HepG2 (cell line): ENCODE measurements around the gene UQCC5. TPM values are rescaled to one million over a fixed set of nuclear protein-coding genes. Genes with fewer than 3 reads are reported as not detected.

Experiments used
- ATAC-seq: fragments of 200-7000 bp; cut with Tn5 transposase; 3 replicates; pipeline ENCODE4 v1.9.1; 2020; ENCODE audit warnings: mild to moderate bottlenecking, moderate library complexity
- BruUV-seq: library from RNA; stranded (reverse); fragments of 400-500 nt; replicated peaks from 2 replicates; lab custom pipeline; 2021; lab: Mats Ljungman, UMichigan
- CTCF ChIA-PET: fragments of 300-600 bp; formaldehyde crosslinking; extraction: SDS; loops from one replicate; lab custom pipeline; 2021; ENCODE audit warnings: low total read pairs, inconsistent platforms, low intra/inter-chr PET ratio; lab: Yijun Ruan, JAX
- POLR2A ChIA-PET: fragments of 350-600 bp; sonication (Branson Sonifier 250); formaldehyde crosslinking; loops from one replicate; lab custom pipeline; 2020; ENCODE audit warnings: antibody characterized with exemption, inconsistent platforms; lab: Yijun Ruan, JAX
- DNase-seq: peaks from one replicate; pipeline ENCODE4 v3.0.0-alpha.2; 2015; ENCODE audit warnings: low spot score
- FAIRE-seq: peaks from 3 replicates; lab custom pipeline; 2011; peaks lifted over from hg19 to GRCh38; lab: Jason Lieb, UNC
- H2AFZ ChIP-seq: one replicate; pipeline ENCODE4 v1.6.1; 2011; ENCODE audit warnings: low read length, inconsistent platforms
- H3K27ac ChIP-seq: fragments of 300-600 bp; 3 replicates; pipeline ENCODE4 v1.8.0; 2011; ENCODE audit warnings: mixed run types, mild to moderate bottlenecking, mixed read lengths, low read length, inconsistent platforms; ENCODE audit not compliant: insufficient read depth; ENCODE audit errors: extremely low read length
- H3K27me3 ChIP-seq, 2 experiments: fragments of 200-600 bp in 1 of 2; 2 replicates in 1 of 2; 3 replicates in 1 of 2; pipeline versions ENCODE4 v1.6.0 to v1.8.0; 2011; ENCODE audit warnings: low read length in 2 of 2, mild to moderate bottlenecking in 2 of 2, moderate library complexity in 2 of 2, inconsistent platforms in 1 of 2; ENCODE audit not compliant: insufficient read depth in 2 of 2, control insufficient read depth in 1 of 2
- H3K36me3 ChIP-seq, 2 experiments: fragments of 200-600 bp in 1 of 2; replicated peaks in 1 of 2; 2 replicates in 1 of 2; 3 replicates in 1 of 2; pipeline versions ENCODE4 v1.5.1 to v1.8.0; 2011; ENCODE audit warnings: low read length in 2 of 2, inconsistent platforms in 1 of 2; ENCODE audit not compliant: insufficient read depth in 2 of 2, control insufficient read depth in 1 of 2
- H3K4me1 ChIP-seq: 2 replicates; pipeline ENCODE4 v1.5.1; 2012; ENCODE audit warnings: low read length, inconsistent platforms; ENCODE audit not compliant: insufficient read depth
- H3K4me2 ChIP-seq: 2 replicates; pipeline ENCODE4 v1.6.0; 2011; ENCODE audit warnings: low read depth, low read length, inconsistent platforms
- H3K4me3 ChIP-seq, 3 experiments: fragments of 200-600 bp in 1 of 3; sonication (generic), shearing (Covaris generic) in 1 of 3; replicated peaks in 1 of 3; 2 replicates each; pipeline ENCODE4 v1.5.1; 2011 to 2016; ENCODE audit warnings: low read length in 3 of 3, inconsistent platforms in 2 of 3, low read depth in 2 of 3, mild to moderate bottlenecking in 2 of 3, control low read depth in 1 of 3, mixed read lengths in 1 of 3; ENCODE audit not compliant: insufficient read depth in 1 of 3
- H3K79me2 ChIP-seq: one replicate; pipeline ENCODE4 v1.6.1; 2011; ENCODE audit warnings: low read length, inconsistent platforms; ENCODE audit not compliant: insufficient read depth
- H3K9ac ChIP-seq: 2 replicates; pipeline ENCODE4 v1.6.0; 2011; ENCODE audit warnings: mild to moderate bottlenecking, low read depth, low read length, inconsistent platforms; ENCODE audit not compliant: insufficient read depth
- H3K9me3 ChIP-seq: 2 replicates; pipeline ENCODE4 v1.5.1; 2012; ENCODE audit warnings: mild to moderate bottlenecking, low read length
- H4K20me1 ChIP-seq: 2 replicates; pipeline ENCODE4 v1.6.0; 2011; ENCODE audit warnings: inconsistent platforms, mild to moderate bottlenecking, low read length, moderate library complexity; ENCODE audit not compliant: insufficient read depth
- AGO2 ChIP-seq: fragments of 200-400 bp; formaldehyde crosslinking; optimal IDR thresholded peaks from 2 replicates; pipeline ENCODE3; 2017; ENCODE audit warnings: mild to moderate bottlenecking, low read depth, low read length, moderate library complexity
- E2F1 ChIP-seq: sonication (generic); formaldehyde crosslinking; IDR thresholded peaks from 2 replicates; pipeline ENCODE4 v1.5.0; 2020; ENCODE audit warnings: missing genetic modification reagents
- ETV6 ChIP-seq: sonication (generic); formaldehyde crosslinking; conservative IDR thresholded peaks from 2 replicates; pipeline ENCODE4 v1.4.0; 2020; ENCODE audit warnings: missing genetic modification reagents
- FOXP4 ChIP-seq: sonication (generic); formaldehyde crosslinking; IDR thresholded peaks from 2 replicates; pipeline ENCODE4 v1.4.0; 2020; ENCODE audit warnings: missing genetic modification reagents
- MEIS2 ChIP-seq: sonication (generic); formaldehyde crosslinking; IDR thresholded peaks from 2 replicates; pipeline ENCODE4 v1.9.0; 2021; ENCODE audit warnings: mild to moderate bottlenecking, missing genetic modification reagents
- POLR2G ChIP-seq: fragments of 200-400 bp; formaldehyde crosslinking; IDR thresholded peaks from 2 replicates; pipeline ENCODE4 v1.6.1; 2018; ENCODE audit warnings: mild to moderate bottlenecking, low read depth, low read length, moderate library complexity
- ZFX ChIP-seq: sonication (generic); formaldehyde crosslinking; IDR thresholded peaks from 2 replicates; pipeline ENCODE4 v1.4.0; 2020; ENCODE audit warnings: mild to moderate bottlenecking, low read depth, missing genetic modification reagents, moderate library complexity
- ZNF7 ChIP-seq: IDR thresholded peaks from 2 replicates; pipeline ENCODE4 v1.6.1; 2016; ENCODE audit warnings: missing biosample characterization, missing genetic modification reagents
- ZNF720 ChIP-seq: sonication (generic); formaldehyde crosslinking; IDR thresholded peaks from 2 replicates; pipeline ENCODE4 v1.4.0; 2020; ENCODE audit warnings: missing genetic modification reagents
- WGBS: methylation state at CpG from one replicate; pipeline ENCODE4 v1.1.6; 2017; ENCODE audit warnings: low lambda C conversion rate; 5-methylcytosine and 5-hydroxymethylcytosine counted together
- in situ Hi-C: cut with HindIII; loops from 2 replicates; pipeline ENCODE4 v1.10.0; 2017; ENCODE audit warnings: low pct_unique_long_range_greater_than_20kb; ENCODE audit not compliant: extremely low pct_ligation_motif_present
- intact Hi-C: fragments of 100-400 bp; cut with micrococcal nuclease; formaldehyde crosslinking; loops from one replicate; pipeline ENCODE4 v1.10.0; 2022; ENCODE audit not compliant: unreplicated experiment
- polyA plus RNA-seq, 8 experiments: library from polyadenylated mRNA; depleted of rRNA in 3 of 8; stranded (reverse) in 7 of 8; unstranded in 1 of 8; fragments of >200 nt; fragmentation: Illumina TruSeq in 4 of 8; extraction: Trizol in 4 of 8; gene quantifications; 2 replicates each; pipeline versions ENCODE4 v1.2.1 to v1.2.3, GENCODE V29; 2011 to 2016; ENCODE audit warnings: low read depth in 4 of 8, missing spikeins in 1 of 8, mixed read lengths in 1 of 8; ENCODE audit not compliant: insufficient read depth in 1 of 8
- total RNA-seq, 5 experiments: library from RNA; depleted of rRNA; stranded (reverse); fragments of >200 nt; fragmentation: Illumina TruSeq; extraction: Trizol; gene quantifications; 2 replicates each; pipeline ENCODE4 v1.2.3, GENCODE V29; 2016; ENCODE audit warnings: low read depth in 1 of 5
- TF ChIP-seq, protein P1 (sequence below): sonication (generic); formaldehyde crosslinking; IDR thresholded peaks from 2 replicates; pipeline ENCODE4 v1.8.0; 2022; ENCODE audit warnings: mild to moderate bottlenecking, missing genetic modification reagents, moderate library complexity

UQCC5 gene
- total and polyA plus RNA-seq, 2 of the 13 experiments (the other 11 are each of a cell fraction or from before 2014, with no cell fraction given), result 15.4 to 29.5 TPM

DNA sequence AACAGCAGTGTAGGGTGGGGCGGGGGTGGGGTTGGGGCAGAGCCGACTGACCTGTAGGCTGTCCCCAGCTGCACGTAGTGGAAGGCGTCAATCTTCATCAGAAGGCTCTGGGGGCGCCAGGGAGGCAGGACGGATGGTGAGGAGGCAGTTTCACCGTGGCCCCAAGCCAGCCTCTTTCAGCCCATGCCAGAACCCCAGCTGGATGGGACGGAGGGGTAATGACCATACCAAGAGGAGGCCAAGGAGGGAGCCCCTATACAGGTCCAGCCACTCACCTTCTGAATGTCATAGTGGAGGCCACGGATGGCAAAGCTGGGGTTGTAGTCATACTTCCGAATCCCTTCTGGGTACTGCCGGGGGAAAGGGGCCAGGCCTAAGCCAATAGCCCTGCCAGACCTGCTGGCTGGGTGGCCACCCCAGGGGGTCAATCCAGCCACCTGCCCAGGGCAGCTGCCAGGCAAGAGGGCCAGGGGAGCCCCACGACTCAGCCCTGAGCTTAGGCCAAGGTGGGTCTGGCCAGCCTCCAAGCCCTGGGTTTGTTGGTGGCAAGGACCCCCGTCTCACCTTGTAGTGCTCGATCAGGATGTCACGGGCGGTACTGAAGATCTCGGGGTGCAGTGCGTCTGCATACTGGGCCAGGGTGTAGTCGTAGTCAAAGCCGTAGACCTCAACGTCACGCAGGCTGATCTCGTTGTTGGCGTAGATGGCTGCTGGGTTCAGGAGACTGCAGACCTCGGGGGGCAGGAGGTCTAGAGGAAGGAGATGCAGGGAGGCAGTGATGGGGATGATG lies 7.6 kb upstream of the UQCC5 start:
- peaks cover 31% of the 10 kb centered on the region for H3K79me2 ChIP-seq
- ATAC-seq (no peak), FAIRE-seq (no peak), DNase-seq (no peak)
- H3K4me2 ChIP-seq, result no peak overlapping the region
- POLR2A ChIA-PET, result no interaction called here
- H3K9me3 ChIP-seq, result no peaks in the 10 kb centered on the region
- H3K27ac ChIP-seq, result no peak overlapping the region
- H3K27me3 ChIP-seq, result no peaks in the 10 kb centered on the region
- TF ChIP-seq ZFX (CRISPR knock-in tag), result no peak
- peak; percentile 66 for TF ChIP-seq AGO2
- TF ChIP-seq ETV6, result no peak
- TF ChIP-seq ZNF720 (CRISPR knock-in tag), result no peak
- H4K20me1 ChIP-seq, result 0 out of 2 replicates have a peak, but pooled peaks cover 5% of the 10 kb centered on the region
- intact Hi-C loops, result no loop called here
- H3K9ac ChIP-seq, result no peak overlapping the region
- peaks cover 21 to 41% of the 10 kb centered on the region in 2 experiments for H3K36me3 ChIP-seq
- CTCF ChIA-PET, result no interaction called here
- no peak overlapping the region for H3K4me3 ChIP-seq
- 97% methylated on average over 18 of the region's 25 CpGs for WGBS
- H3K4me1 ChIP-seq, result peaks cover 40% of the 10 kb centered on the region
- H2AFZ ChIP-seq, result no peak overlapping the region
- no TSS peak for BruUV-seq
- in situ Hi-C loops, result no loop called here

- intact Hi-C loops (loop anchor here (5.0 kb wide), 1 partner anchor 57 kb away; no protein-coding TSS in a partner anchor), in situ Hi-C loops (no loop called here)
- Histone ChIP-seq H3K4me3 (no peak overlapping the region), H3K36me3 (peaks cover 16 to 32% of the 10 kb centered on the region in 2 experiments), H3K27ac (no peak overlapping the region), H3K27me3 (no peaks in the 10 kb centered on the region), H3K4me2 (no peak overlapping the region), H3K79me2 (peaks cover 35% of the 10 kb centered on the region), H2AFZ (no peak overlapping the region), H3K4me1 (peaks cover 42% of the 10 kb centered on the region), H3K9ac (no peak overlapping the region)
- FAIRE-seq (no peak), ATAC-seq (no peak), DNase-seq (no peak)
- BruUV-seq, result no TSS peak
- WGBS, result 90% methylated on average over 9 of the region's 12 CpGs
- POLR2A ChIA-PET, result no interaction called here
- CTCF ChIA-PET, result no interaction called here
- TF ChIP-seq ZNF7 (CRISPR knock-in tag) (no peak), E2F1 (CRISPR knock-in tag) (no peak), FOXP4 (CRISPR knock-in tag) (no peak), MEIS2 (CRISPR knock-in tag) (no peak), POLR2G (0 out of 2 replicates have a peak, but pooled peaks have one; percentile 1)
- TF ChIP-seq, protein P1, sequence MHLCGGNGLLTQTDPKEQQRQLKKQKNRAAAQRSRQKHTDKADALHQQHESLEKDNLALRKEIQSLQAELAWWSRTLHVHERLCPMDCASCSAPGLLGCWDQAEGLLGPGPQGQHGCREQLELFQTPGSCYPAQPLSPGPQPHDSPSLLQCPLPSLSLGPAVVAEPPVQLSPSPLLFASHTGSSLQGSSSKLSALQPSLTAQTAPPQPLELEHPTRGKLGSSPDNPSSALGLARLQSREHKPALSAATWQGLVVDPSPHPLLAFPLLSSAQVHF, result no peak
- TF ChIP-seq, all 625 proteins: peak for 1
- H3K9me3 ChIP-seq, result no peaks in the 10 kb centered on the region
- H4K20me1 ChIP-seq, result 0 out of 2 replicates have a peak, but pooled peaks cover 5% of the 10 kb centered on the region
These were observed 6.8 kb upstream of the UQCC5 start for GRCh38 chr3:52529376-52530333.
